Astrocyte (in vitro differentiated cells and primary cell): Measurements from ENCODE around the gene DEPP1.
"Not testable (repeated sequence)": the region's sequence is repeated elsewhere in the genome, so short reads cannot be mapped to it uniquely, and the experiment has no call there.

Experiments used
- EZH2 ChIP-seq: IDR thresholded peaks from 2 replicates; pipeline ENCODE4 v1.6.1; 2012; ENCODE audit warnings: mild to moderate bottlenecking, low read length, inconsistent platforms; ENCODE audit not compliant: insufficient read depth
- TF ChIP-seq, protein P1 (sequence below): IDR thresholded peaks from 2 replicates; pipeline ENCODE4 v1.5.1; 2011; ENCODE audit warnings: low read depth, mild to moderate bottlenecking, inconsistent platforms, low read length, moderate library complexity; ENCODE audit not compliant: insufficient read depth

DNA sequence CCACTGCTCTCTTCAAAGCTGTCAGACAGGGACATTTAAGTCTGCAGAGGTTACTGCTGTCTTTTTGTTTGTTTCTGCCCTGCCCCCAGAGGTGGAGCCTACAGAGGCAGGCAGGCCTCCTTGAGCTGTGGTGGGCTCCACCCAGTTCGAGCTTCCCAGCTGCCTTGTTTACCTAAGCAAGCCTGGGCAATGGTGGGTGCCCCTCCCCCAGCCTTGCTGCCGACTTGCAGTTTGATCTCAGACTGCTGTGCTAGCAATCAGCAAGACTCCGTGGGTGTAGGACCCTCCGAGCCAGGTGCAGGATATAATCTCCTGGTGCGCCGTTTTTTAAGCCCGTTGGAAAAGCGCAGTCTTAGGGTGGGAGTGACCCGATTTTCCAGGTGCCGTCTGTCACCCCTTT is 35.9 kb upstream of the DEPP1 start:
- TF ChIP-seq, protein P1, sequence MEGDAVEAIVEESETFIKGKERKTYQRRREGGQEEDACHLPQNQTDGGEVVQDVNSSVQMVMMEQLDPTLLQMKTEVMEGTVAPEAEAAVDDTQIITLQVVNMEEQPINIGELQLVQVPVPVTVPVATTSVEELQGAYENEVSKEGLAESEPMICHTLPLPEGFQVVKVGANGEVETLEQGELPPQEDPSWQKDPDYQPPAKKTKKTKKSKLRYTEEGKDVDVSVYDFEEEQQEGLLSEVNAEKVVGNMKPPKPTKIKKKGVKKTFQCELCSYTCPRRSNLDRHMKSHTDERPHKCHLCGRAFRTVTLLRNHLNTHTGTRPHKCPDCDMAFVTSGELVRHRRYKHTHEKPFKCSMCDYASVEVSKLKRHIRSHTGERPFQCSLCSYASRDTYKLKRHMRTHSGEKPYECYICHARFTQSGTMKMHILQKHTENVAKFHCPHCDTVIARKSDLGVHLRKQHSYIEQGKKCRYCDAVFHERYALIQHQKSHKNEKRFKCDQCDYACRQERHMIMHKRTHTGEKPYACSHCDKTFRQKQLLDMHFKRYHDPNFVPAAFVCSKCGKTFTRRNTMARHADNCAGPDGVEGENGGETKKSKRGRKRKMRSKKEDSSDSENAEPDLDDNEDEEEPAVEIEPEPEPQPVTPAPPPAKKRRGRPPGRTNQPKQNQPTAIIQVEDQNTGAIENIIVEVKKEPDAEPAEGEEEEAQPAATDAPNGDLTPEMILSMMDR = not testable (repeated sequence)
- not testable (repeated sequence) for TF ChIP-seq EZH2
